ENCODE results near the gene SETD2.
"Not testable (repeated sequence)": the region's sequence is repeated elsewhere in the genome, so short reads cannot be mapped to it uniquely, and the experiment has no call there.

The SETD2 gene

DNA sequence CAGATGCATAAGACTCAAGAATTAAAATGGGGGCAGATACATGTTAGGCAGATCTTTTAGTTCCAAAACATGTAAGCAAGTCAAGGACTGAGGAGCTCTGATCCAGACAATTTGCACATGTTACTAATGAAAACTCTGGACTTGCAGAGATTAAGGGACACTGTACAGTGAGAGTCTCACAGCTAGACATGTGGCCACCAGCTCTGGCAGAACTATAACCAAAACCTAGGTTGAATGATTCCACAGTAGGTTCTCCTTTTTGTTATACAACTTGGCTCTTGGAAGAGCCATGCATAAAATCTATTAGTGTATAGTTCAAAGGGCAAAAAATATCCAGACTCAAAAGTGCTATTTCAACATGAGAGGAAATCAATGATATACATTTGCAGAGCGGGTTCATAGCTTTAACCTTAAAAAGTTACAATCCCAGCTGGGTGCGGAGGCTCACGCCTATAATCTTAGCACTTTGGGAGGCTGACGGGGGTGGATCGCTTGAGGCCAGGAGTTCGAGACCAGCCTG, 61.8 kb downstream of the SETD2 start:
- DNase-seq (ENCODE audit: low spot score), result no peak

DNA sequence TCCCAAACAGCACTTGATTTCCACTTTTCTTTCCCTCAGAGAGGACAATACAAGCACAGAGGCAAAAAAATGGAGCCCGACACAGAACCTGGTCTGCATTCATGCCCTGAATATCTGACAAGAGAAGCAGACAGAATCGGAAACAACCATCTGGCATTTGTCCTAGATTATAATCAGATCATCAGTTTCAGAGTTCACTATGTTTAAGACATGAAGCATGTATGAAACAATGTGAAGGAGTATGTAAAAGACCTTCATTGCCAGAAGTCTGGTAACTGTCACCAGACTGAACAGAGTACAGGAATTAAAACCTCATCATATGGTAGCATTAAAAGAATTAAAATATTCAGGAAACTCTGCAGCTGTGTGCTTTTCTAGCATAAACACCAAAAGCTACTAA, 65.0 kb downstream of the SETD2 start:
- DNase-seq (ENCODE audit: low spot score), result no peak

DNA sequence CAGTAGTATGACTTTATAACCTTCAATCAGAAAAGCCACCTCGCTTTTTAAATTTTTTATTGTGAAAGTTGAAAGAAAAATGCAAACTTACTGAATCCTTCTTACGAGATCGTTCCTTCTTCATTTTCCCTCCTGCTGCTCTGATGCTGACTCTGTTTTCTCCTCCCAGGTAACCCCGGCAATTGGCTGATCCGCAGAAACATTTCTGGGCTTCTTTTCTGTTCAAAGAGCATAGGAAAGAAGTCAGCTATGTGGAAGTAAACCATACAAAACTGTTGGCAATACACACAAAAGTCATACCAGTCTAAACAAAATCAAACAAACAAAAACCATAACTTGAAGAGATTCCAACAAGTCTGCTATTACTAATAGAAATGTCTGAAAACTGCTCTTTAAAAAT, 66.0 kb downstream of the SETD2 start:
- DNase-seq (ENCODE audit: low spot score), result no peak

DNA sequence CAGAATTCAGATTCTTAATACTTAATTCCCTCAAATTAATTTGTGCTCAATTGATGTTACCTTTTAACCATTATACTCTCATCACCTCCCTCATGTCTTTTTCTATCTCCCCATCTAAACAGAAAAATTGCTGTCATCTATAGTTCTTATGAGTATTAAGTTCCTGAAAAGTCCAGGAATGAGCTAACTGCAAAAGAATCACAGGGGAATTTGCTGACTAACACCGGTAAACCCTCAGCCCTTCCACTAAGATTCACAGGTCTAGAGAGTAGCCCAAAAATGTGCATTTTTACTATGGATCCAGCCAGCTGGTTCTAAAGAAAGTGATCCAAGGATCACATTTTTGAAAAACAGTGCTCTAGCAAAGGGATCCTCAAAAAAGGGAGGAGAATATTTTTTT, 67.0 kb downstream of the SETD2 start:
- no peak for DNase-seq (ENCODE audit: low spot score)

DNA sequence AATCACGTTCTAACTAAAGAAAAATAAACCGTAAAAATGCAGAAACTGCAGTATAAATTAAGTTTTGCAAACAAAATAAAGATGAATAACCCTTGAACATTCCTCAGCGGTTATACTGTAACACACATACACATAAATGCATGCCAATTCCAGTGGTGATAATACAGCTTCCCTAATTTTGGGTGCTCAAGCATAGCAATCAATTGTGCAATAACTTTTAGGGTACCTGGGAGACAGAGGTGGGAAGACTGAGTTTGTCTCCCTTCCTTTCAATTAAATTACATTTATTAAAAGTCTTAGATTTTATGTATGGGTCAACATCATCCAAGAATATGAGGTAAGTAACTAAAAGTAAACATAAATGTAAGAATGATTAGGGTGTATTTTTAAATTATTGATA, 71.8 kb downstream of the SETD2 start:
- no peak for DNase-seq (ENCODE audit: low spot score)

DNA sequence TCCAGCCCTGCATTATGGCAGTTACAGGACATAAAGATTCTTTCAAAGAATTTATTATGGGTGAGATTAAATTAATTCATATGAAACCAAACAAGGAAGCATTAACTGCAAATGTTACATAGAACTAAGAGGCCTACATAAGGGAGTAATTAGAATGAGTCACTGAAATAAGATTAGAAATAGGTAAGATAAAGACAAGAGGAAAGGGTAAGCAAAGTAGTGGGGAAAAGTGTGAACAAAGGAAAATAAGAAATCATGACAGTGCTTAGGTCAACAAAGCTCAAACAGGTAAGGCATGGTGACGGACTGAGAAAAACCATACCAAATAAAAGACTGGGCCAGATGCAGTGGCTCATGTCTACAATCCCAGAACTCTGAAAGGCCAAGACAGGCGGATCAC, 74.3 kb downstream of the SETD2 start:
- no peak for DNase-seq (ENCODE audit: low spot score)

DNA sequence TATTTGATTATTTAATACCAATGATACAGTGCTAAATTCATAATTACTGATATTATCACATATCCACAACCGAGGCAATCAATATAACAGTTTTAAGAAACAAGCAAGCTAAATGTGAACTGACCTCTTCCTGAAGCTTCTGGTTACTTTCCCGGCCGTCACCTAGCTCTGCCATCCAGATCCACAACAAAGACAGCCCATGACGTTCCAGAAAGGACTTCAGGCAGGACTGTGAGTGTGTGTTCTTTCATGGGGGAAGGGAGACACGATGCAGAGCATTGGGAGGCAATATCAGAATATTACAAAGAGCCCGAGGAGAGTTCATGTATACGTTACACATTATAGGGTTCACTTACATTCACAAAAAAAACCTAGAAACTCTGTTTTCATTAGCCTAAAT, 77.8 kb downstream of the SETD2 start:
- DNase-seq (ENCODE audit: low spot score), result no peak

DNA sequence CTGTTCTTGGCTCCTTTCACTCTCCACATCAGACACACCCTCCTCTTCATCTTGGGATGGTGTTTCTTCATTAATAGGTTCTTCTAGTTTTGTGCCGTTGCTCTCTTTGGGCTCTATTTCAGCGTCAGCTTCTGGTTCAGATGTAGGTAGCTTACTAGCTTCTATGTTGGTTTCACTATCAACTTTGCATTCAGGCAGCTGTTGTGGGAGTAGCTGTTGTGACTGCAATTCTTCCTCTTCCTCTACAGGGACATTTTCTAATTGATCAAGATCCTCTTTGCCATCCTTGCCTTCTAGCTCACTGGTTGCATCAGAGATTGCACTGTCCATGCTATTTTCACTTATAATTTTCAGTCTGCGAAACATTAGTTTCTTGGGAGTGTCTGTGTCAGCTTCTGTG, 80.1 kb downstream of the SETD2 start:
- DNase-seq (ENCODE audit: low spot score), result no peak

DNA sequence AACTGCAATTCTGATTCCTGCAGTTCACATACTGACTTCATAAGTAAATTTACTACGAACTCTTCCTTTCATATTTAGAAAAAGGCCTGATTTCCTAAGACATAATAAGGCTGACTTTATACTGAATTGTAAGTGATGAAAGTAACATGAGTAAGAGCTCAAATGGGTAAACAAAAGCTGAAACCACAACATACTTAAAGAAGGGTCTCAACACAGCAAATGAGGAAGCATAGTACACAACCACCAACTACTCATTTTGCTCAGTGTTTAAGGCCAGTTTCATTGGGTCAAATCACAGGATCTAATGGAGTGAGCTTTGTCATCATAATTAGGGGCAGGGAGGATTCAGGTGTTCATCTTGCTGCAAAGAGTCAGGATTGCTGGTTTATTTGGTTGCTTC, 81.4 kb downstream of the SETD2 start:
- no peak for DNase-seq (ENCODE audit: low spot score)

DNA sequence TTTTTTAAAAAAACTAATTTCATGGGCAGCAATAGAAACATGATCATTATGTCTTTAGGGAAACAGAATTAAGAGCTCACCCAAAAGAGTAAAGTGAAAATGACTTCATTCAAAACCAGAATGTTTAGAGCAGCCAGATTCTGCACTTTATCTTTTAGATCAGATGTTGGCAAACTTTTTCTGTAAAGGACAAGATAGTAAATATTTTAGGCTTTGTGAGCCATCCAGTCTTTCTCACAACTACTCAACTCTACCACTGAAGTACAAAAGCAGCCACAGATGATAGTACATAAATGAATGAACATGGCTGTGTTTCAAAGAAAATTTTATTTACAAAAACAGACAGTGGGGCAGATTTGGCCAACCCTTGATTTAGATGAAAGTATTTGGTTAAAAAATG, 84.5 kb downstream of the SETD2 start:
- DNase-seq (ENCODE audit: low spot score), result no peak

DNA sequence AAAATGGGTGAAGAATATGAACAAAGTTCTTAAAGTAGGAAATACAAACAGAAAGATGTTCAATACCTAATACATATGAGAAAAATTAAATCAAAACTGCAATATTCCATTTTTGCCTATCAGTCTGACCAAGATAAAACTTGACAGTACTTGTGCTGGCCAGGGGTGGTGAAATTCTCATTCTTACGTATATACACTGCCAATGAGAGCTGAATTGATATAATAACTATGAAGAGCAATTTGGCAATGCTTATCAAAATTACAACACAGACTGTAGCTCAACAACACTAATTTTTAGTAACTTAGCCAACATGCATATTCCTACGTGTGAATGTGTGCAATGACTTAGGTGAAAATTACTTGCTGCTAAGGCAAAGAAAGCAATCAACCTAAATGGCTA, 90.2 kb downstream of the SETD2 start:
- DNase-seq (ENCODE audit: low spot score), result no peak

DNA sequence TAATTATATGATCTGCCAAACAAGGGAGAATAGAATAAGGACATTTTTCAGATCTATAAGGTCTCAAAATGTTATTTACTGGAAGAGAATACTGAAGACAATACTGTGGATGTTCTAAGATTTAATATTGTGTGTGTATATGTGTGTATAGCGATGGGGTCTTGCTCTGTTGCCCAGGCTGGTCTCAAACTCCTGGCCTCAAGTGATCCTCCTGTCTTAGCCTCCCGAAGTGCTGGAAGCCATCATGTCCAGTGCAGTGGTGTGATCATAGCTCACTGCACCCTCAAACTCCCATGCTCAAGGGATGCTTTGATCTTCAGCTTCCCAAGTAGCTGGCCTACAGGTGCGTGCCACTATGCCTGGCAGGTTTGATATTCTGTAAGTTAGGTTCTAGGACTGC, 93.1 kb downstream of the SETD2 start:
- DNase-seq (ENCODE audit: low spot score), result no peak

DNA sequence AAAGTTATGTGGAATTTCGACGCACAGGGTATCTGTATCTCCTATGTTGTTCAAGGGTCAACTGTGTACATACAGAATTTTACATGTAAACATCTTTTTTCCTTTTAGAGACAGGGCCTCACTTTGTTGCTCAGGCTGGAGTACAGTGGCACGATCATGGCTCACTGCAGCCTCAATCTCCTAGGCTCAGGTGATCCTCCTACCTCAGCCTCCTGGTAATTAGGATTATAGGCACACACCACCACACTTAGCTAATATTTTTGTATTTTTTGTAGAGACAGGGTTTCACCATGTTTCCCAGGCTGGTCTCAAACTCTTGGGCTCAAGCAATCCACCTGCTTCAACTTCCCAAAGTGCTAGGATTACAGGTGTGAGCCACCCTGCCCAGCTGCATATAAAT, 97.7 kb downstream of the SETD2 start:
- DNase-seq (ENCODE audit: low spot score), result not testable (repeated sequence)

DNA sequence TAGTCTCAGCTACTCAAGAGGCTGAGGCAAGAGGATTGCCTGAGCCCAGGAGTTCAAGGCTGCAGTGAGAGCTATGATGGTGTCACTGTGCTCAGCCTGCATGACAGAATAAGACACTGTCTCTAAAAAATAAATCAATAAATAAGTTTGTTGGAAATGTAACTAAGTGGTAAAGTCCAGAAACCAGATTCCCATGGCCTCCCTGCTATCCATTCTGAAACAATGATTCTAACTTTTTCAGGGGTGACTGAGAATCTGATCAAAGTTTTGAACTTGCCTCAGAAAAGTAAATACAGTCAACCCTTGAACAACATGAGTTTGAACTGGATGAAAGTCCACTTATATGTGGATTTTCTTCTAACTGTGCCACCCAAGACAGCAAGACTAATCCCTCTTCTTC, 98.2 kb downstream of the SETD2 start:
- no peak for DNase-seq (ENCODE audit: low spot score)

DNA sequence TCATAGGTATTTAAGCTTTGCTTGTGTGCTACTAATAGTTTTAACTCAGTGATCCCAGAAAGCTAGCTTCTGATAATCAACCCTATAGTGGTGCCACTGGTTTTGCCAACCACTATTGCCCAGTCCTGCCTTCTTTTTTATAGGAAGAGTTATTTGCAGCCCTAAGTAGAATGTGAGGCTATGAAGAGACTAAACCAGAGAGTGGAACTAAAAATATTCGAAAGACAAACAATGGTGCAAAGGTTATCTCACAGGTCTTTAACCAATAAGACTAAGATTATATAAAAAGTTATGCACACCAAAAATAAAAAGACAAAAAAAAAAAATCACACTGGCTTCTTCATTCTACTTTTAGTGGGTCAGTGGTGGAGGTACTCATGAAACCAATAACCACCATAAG, 98.9 kb downstream of the SETD2 start:
- DNase-seq (ENCODE audit: low spot score), result no peak

DNA sequence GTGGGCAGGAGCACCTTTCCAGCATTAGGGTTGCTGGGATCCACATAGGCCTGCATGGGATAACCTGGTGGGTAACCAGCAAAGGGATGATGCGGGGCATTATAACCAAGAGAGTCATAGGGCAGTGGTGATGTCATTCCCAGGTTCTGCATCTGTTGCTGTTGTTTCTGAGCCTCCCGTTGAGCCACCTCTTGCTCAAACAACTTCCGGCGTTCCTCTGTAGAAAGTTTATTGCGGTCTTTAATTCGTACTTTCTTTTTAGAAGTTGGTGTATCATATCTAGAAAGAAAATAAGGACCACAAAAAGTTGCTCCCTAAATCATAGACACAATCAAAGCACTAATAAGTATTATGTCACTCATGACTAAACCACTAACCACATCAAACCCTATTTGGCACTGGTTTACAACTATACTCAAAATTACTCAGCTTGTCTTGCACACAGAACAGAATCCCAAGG, 106.7 kb downstream of the SETD2 start:
- no peak for DNase-seq (ENCODE audit: low spot score)

DNA sequence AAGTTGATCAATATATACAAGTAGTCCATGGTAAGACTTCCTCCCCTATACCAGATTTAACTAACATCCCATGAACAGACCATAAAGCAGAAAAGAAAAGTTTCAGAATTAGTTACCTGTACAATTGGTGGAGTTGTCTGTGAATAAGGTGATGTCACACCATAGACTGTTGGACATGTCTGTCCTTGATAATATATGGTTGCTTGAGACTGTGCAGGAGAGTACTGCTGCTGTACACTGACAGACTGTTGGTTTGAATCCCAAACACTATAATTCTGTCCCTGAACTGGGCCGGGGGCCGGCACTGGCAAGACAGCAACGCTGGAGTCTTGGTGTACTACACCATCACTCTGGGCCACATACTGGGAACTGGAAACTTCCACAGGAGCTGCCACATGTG, 107.2 kb downstream of the SETD2 start:
- DNase-seq (ENCODE audit: low spot score), result no peak

DNA sequence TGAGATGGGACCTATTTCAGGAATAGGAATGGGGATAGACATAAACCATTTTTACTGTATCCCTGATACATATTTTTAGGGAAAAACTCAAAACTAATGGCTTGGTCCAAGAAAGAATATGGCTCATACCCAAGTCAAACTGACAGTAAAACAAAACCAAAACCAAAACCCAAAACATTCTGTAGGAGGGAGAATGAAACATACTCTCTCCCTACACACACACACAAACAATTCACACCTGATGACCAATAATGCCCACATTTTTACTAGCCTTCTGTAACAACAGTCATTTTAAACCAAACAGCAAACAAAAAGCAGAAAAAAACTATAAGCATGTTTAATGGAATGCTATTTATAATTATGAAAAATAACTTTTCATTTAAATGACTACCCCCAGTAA, 109.5 kb downstream of the SETD2 start:
- DNase-seq (ENCODE audit: low spot score), result no peak

DNA sequence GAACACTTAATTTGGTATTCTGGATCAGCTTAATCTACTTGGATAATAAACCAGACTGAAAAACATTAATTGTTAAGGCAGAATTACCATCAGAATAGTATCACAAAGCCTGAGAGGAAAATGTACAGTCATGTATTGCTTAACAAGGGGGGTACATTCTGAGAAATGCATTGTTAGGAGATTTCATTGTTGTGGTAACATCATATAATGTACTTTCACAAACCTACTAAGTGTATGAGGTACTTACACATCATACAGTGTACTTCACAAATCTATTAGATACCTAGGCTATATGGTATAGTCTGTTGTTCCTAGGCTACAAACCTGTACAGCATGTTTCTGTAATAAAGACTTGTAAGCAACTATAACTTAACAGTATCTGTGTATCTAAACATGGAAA, 116.2 kb downstream of the SETD2 start:
- DNase-seq (ENCODE audit: low spot score), result no peak

DNA sequence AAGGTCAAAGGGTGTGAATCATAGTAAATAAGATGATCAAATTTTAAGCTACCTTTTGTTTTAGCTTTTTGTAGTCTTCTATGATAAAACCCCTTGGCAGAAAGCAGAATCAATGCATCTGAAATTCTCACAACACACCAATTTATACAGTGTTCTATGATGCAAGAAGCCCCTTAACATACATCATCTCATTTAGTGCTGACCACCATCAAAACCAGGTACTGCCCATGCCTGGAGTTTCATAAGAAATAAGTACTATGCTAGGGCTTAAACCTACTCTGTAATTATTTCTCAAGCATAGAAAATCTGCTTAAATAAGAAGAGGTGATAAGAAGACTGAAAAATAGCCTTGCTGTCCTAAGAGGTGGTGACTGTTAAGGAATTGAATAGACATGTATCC, 116.8 kb downstream of the SETD2 start:
- DNase-seq (ENCODE audit: low spot score), result no peak

DNA sequence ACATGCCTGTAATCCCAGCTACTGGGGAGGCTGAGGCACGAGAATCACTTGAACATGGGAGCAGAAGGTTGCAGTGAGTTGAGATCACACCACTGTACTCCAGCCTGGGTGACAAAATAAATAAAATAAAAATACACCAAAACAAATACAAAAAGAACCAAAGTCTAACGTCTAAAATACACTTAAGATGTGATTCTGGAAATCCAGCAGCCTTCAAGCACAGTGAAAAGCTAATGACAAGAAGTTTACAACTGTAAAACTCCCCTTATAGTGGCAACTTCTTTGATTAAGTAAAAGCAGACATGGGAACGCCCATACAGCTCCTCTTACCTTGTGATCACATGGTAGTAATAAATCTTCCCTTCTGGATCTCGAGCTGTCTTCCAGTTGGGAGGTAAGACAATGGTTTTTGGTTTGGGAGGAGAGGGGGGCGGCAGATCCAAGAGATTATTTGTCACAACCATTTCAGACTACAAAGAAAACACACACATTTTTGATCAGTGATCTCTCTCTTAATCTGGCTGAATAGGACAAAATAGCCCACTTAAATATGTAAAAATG, 121.6 kb downstream of the SETD2 start:
- DNase-seq (ENCODE audit: low spot score), result no peak

DNA sequence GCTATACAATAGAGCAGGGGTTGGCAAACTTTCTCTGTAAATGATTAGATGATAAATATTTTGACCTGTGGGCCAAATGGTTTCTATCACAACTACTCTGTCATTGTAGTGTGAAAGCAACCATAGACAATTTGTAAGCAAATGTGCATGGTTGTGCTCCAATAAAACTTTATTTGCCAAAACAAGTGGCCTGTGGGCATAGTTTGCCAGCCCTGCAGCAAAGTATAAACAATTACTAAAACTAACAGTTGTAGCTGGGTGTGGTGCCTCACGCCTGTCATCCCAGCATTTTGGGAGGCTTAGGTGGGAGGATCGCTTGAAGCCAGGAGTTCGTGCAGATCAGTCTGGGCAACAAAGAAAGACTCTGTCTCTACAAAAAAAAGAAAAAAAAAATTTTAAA, 122.8 kb downstream of the SETD2 start:
- DNase-seq (ENCODE audit: low spot score), result no peak

DNA sequence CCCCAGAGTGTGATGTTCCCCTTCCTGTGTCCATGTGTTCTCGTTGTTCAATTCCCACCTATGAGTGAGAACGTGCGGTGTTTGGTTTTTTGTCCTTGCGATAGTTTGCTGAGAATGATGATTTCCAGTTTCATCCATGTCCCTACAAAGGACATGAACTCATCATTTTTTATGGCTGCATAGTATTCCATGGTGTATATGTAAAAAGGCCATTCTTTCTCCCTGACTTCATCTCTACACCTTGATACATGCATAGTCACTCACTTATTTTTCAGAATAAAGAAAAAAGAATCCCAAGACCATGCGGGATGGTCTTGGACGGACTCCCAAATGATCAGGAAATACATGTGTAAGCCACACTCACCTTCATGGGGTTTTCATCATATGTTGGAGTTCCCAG, 126.6 kb downstream of the SETD2 start:
- not testable (repeated sequence) for DNase-seq (ENCODE audit: low spot score)

DNA sequence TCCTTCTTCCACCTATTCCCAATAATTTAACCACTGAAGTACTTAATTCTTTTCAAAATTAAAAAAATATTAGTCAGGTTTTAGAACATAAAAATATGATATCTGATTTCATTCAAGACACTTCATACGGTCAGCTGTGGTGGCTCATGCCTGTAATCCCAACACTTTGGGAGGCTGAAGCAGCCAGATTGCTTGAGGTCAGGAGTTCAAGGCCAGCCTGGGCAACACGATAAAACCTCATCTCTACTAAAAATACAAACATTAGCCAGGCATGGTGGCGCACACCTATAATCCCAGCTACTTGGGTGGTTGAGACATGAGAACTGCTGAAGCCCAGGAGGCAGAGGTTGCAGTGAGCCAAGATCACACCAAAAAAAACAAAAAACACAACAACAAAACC, 127.8 kb downstream of the SETD2 start:
- no peak for DNase-seq (ENCODE audit: low spot score)

DNA sequence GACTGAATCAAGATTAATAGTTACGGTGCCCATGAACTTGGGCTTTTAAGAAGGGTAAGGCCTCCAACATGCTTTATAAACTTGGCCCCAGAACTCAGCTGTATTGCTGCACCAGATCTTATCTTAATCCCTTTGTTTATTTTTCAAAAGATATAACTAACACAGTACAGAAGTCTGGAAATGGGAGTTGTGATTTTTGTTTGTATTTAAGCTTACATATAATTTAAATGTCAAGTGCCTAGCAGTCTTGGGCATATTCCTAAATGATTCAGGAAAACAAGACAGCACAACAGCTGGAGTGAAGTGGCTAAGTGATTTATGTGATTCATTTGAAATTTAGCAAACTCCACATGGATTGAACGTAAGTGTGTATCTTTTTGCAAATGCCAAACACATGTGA, 128.3 kb downstream of the SETD2 start:
- no peak for DNase-seq (ENCODE audit: low spot score)

Measured in pons (tissue), 1 donor.